ENCODE results near the gene AIMP2. TPM values are rescaled to one million over a fixed set of nuclear protein-coding genes. Genes with fewer than 3 reads are reported as not detected.

AIMP2 gene
- total and polyA plus RNA-seq, 2 of the 8 experiments (the other 6 are each of a cell fraction or from before 2014, with no cell fraction given) = 85.6 to 99.0 TPM

DNA sequence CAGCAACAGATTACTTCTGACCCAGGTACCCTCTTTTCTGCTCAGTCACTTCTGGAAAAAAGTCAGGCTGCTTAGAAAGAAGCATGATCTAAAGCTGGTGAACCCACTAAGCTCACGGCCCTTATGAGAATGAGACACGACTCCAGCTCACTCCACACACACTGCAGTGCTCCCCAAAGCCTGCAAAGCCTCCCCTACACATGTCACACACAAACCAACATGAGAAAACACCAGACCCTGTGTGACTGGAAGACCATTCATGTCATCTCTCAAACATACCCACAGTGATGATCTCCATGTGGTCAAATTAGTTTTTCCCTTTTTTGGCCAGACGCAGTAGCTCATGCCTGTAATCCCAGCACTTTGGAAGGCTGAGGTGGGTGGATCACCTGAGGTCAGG lies 22.5 kb downstream of the AIMP2 start (continued):
- TF ChIP-seq, protein P1, sequence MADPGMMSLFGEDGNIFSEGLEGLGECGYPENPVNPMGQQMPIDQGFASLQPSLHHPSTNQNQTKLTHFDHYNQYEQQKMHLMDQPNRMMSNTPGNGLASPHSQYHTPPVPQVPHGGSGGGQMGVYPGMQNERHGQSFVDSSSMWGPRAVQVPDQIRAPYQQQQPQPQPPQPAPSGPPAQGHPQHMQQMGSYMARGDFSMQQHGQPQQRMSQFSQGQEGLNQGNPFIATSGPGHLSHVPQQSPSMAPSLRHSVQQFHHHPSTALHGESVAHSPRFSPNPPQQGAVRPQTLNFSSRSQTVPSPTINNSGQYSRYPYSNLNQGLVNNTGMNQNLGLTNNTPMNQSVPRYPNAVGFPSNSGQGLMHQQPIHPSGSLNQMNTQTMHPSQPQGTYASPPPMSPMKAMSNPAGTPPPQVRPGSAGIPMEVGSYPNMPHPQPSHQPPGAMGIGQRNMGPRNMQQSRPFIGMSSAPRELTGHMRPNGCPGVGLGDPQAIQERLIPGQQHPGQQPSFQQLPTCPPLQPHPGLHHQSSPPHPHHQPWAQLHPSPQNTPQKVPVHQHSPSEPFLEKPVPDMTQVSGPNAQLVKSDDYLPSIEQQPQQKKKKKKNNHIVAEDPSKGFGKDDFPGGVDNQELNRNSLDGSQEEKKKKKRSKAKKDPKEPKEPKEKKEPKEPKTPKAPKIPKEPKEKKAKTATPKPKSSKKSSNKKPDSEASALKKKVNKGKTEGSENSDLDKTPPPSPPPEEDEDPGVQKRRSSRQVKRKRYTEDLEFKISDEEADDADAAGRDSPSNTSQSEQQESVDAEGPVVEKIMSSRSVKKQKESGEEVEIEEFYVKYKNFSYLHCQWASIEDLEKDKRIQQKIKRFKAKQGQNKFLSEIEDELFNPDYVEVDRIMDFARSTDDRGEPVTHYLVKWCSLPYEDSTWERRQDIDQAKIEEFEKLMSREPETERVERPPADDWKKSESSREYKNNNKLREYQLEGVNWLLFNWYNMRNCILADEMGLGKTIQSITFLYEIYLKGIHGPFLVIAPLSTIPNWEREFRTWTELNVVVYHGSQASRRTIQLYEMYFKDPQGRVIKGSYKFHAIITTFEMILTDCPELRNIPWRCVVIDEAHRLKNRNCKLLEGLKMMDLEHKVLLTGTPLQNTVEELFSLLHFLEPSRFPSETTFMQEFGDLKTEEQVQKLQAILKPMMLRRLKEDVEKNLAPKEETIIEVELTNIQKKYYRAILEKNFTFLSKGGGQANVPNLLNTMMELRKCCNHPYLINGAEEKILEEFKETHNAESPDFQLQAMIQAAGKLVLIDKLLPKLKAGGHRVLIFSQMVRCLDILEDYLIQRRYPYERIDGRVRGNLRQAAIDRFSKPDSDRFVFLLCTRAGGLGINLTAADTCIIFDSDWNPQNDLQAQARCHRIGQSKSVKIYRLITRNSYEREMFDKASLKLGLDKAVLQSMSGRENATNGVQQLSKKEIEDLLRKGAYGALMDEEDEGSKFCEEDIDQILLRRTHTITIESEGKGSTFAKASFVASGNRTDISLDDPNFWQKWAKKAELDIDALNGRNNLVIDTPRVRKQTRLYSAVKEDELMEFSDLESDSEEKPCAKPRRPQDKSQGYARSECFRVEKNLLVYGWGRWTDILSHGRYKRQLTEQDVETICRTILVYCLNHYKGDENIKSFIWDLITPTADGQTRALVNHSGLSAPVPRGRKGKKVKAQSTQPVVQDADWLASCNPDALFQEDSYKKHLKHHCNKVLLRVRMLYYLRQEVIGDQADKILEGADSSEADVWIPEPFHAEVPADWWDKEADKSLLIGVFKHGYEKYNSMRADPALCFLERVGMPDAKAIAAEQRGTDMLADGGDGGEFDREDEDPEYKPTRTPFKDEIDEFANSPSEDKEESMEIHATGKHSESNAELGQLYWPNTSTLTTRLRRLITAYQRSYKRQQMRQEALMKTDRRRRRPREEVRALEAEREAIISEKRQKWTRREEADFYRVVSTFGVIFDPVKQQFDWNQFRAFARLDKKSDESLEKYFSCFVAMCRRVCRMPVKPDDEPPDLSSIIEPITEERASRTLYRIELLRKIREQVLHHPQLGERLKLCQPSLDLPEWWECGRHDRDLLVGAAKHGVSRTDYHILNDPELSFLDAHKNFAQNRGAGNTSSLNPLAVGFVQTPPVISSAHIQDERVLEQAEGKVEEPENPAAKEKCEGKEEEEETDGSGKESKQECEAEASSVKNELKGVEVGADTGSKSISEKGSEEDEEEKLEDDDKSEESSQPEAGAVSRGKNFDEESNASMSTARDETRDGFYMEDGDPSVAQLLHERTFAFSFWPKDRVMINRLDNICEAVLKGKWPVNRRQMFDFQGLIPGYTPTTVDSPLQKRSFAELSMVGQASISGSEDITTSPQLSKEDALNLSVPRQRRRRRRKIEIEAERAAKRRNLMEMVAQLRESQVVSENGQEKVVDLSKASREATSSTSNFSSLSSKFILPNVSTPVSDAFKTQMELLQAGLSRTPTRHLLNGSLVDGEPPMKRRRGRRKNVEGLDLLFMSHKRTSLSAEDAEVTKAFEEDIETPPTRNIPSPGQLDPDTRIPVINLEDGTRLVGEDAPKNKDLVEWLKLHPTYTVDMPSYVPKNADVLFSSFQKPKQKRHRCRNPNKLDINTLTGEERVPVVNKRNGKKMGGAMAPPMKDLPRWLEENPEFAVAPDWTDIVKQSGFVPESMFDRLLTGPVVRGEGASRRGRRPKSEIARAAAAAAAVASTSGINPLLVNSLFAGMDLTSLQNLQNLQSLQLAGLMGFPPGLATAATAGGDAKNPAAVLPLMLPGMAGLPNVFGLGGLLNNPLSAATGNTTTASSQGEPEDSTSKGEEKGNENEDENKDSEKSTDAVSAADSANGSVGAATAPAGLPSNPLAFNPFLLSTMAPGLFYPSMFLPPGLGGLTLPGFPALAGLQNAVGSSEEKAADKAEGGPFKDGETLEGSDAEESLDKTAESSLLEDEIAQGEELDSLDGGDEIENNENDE (IDR thresholded peaks at IDR 0.05; ENCODE audit: insufficient replicate concordance, low read length) = no peak
- TF ChIP-seq TAF1 (IDR thresholded peaks at IDR 0.05; ENCODE audit: low read depth, low read length) = no peak
- TF ChIP-seq, protein P2, sequence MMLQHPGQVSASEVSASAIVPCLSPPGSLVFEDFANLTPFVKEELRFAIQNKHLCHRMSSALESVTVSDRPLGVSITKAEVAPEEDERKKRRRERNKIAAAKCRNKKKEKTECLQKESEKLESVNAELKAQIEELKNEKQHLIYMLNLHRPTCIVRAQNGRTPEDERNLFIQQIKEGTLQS (IDR thresholded peaks at IDR 0.05; ENCODE audit: insufficient read depth, low read depth, low read length) = no peak
- no peak for TF ChIP-seq SIN3A (conservative IDR thresholded peaks at IDR 0.05 in 1 of 2, IDR thresholded peaks at IDR 0.05 in 1 of 2; ENCODE audit: low read depth in 1 of 2, low read length in 2 of 2)
- no peak for TF ChIP-seq POLR2A (IDR thresholded peaks at IDR 0.05; ENCODE audit: control extremely low read depth in 1 of 2, low read depth in 2 of 2, low read length in 2 of 2)
- TF ChIP-seq KDM5A (IDR thresholded peaks at IDR 0.05; ENCODE audit: low read length) = no peak
- TF ChIP-seq TBP (IDR thresholded peaks at IDR 0.05; ENCODE audit: low read depth, low read length) = no peak
- TF ChIP-seq KDM4A (IDR thresholded peaks at IDR 0.05; ENCODE audit: low read depth, low read length, severe bottlenecking) = no peak
- no peak for TF ChIP-seq SUZ12 (IDR thresholded peaks at IDR 0.05; ENCODE audit: low read length)
- TF ChIP-seq, protein P3, sequence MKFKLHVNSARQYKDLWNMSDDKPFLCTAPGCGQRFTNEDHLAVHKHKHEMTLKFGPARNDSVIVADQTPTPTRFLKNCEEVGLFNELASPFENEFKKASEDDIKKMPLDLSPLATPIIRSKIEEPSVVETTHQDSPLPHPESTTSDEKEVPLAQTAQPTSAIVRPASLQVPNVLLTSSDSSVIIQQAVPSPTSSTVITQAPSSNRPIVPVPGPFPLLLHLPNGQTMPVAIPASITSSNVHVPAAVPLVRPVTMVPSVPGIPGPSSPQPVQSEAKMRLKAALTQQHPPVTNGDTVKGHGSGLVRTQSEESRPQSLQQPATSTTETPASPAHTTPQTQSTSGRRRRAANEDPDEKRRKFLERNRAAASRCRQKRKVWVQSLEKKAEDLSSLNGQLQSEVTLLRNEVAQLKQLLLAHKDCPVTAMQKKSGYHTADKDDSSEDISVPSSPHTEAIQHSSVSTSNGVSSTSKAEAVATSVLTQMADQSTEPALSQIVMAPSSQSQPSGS (IDR thresholded peaks at IDR 0.05; ENCODE audit: low read length) = no peak

Measured in H1 (cell line).